Vagina (tissue), 2 donors: Measurements from ENCODE around the gene CPSF7. TPM values are rescaled to one million over a fixed set of nuclear protein-coding genes. Genes with fewer than 3 reads are reported as not detected.

Source experiments
- DNase-seq, 2 donors: peaks; one replicate each; pipeline ENCODE4 v3.0.0-alpha.2; 2017; ENCODE audit errors: extremely low spot score in 2 of 2
- H3K27ac ChIP-seq: fragments of 200-600 bp; sonication (generic); one replicate; pipeline ENCODE4 v1.5.1; 2019
- H3K27me3 ChIP-seq: fragments of 200-600 bp; sonication (generic); one replicate; pipeline ENCODE4 v1.5.1; 2019
- H3K36me3 ChIP-seq, 2 donors: fragments of 200-600 bp; sonication (generic); one replicate each; pipeline ENCODE4 v1.5.1; 2017 to 2019
- H3K4me1 ChIP-seq: fragments of 200-600 bp; sonication (generic); one replicate; pipeline ENCODE4 v1.5.1; 2019
- H3K4me3 ChIP-seq, 2 donors: fragments of 200-600 bp; sonication (generic); 1 replicate in 1 of 2; 2 replicates in 1 of 2; pipeline ENCODE4 v1.5.1; 2016 to 2019
- H3K9me3 ChIP-seq: fragments of 200-600 bp; sonication (generic); one replicate; pipeline ENCODE4 v1.5.1; 2019
- CTCF ChIP-seq, 3 experiments: fragments of 450-650 bp in 2 of 3; fragments of 200-600 bp in 1 of 3; sonication (generic) in 1 of 3; IDR thresholded peaks; one replicate each; pipeline ENCODE4 v1.5.1; 2017 to 2019; ENCODE audit warnings: antibody characterized with exemption in 3 of 3, mild to moderate bottlenecking in 2 of 3, moderate library complexity in 2 of 3
- POLR2A ChIP-seq, 2 donors: fragments of 450-650 bp; IDR thresholded peaks; one replicate each; pipeline ENCODE4 v1.6.1; 2017; ENCODE audit warnings: antibody characterized with exemption in 2 of 2, mild to moderate bottlenecking in 2 of 2, moderate library complexity in 2 of 2
- POLR2AphosphoS5 ChIP-seq, 2 donors: sonication (generic); formaldehyde crosslinking; IDR thresholded peaks; one replicate each; pipeline ENCODE4 v1.9.0; 2017; ENCODE audit warnings: antibody characterized with exemption in 2 of 2, mild to moderate bottlenecking in 2 of 2, low read depth in 1 of 2; ENCODE audit not compliant: insufficient read depth in 1 of 2
- intact Hi-C: fragments of 100-400 bp; cut with DNase I; formaldehyde crosslinking; loops from one replicate; pipeline ENCODE4 v1.15.1; 2023
- total RNA-seq: library from RNA; depleted of rRNA; stranded (reverse); fragments of >200 nt; gene quantifications from one replicate; pipeline ENCODE4 v1.2.3, GENCODE V29; 2016

Gene CPSF7
- total RNA-seq, 1 donor from 2014 or later: 50.8 TPM

- DNase-seq: no peak
- Histone ChIP-seq H3K36me3 (peaks cover 0 to 17% of the 10 kb centered on the region in 2 donors), H3K27ac (no peak overlapping the region), H3K4me3 (no peak overlapping the region), H3K9me3 (no peaks in the 10 kb centered on the region), H3K27me3 (no peaks in the 10 kb centered on the region), H3K4me1 (peaks cover 33% of the 10 kb centered on the region)
- no peak for TF ChIP-seq CTCF (IDR thresholded peaks at IDR 0.05)
- no peak for TF ChIP-seq POLR2AphosphoS5 (IDR thresholded peaks at IDR 0.05; ENCODE audit: insufficient read depth in 1 of 2, low read depth in 1 of 2)
- no peak for TF ChIP-seq POLR2A (IDR thresholded peaks at IDR 0.05)
- intact Hi-C loops: no loop called here
Observed at GRCh38 chr11:61357894-61358239, 71.9 kb downstream of the CPSF7 start.

- DNase-seq: no peak
- Histone ChIP-seq H3K36me3 (peaks cover 0 to 22% of the 10 kb centered on the region in 2 donors), H3K4me1 (peaks cover 29% of the 10 kb centered on the region), H3K27me3 (no peaks in the 10 kb centered on the region), H3K4me3 (no peak overlapping the region), H3K9me3 (no peaks in the 10 kb centered on the region), H3K27ac (no peak overlapping the region)
- TF ChIP-seq CTCF (IDR thresholded peaks at IDR 0.05): no peak
- no peak for TF ChIP-seq POLR2AphosphoS5 (IDR thresholded peaks at IDR 0.05; ENCODE audit: insufficient read depth in 1 of 2, low read depth in 1 of 2)
- no peak for TF ChIP-seq POLR2A (IDR thresholded peaks at IDR 0.05)
- intact Hi-C loops: no loop called here
Observed at GRCh38 chr11:61357233-61357893, 72.4 kb downstream of the CPSF7 start.

- intact Hi-C loops: no loop called here
- Histone ChIP-seq H3K9me3 (no peaks in the 10 kb centered on the region), H3K27me3 (no peaks in the 10 kb centered on the region), H3K27ac (no peak overlapping the region), H3K36me3 (peaks cover 0 to 28% of the 10 kb centered on the region in 2 donors), H3K4me1 (peaks cover 29% of the 10 kb centered on the region), H3K4me3 (no peak overlapping the region)
- no peak for DNase-seq
- TF ChIP-seq POLR2AphosphoS5 (IDR thresholded peaks at IDR 0.05; ENCODE audit: insufficient read depth in 1 of 2, low read depth in 1 of 2) (no peak), CTCF (IDR thresholded peaks at IDR 0.05) (no peak), POLR2A (IDR thresholded peaks at IDR 0.05) (no peak)
Observed at GRCh38 chr11:61356706-61357105, 73.1 kb downstream of the CPSF7 start.

GRCh38 chr11:61354208-61354607 is 75.6 kb downstream of the CPSF7 start:
- Histone ChIP-seq H3K36me3 (peaks cover 0 to 48% of the 10 kb centered on the region in 2 donors), H3K27ac (no peak overlapping the region), H3K4me1 (peaks cover 7% of the 10 kb centered on the region), H3K9me3 (no peaks in the 10 kb centered on the region), H3K4me3 (no peak overlapping the region), H3K27me3 (no peaks in the 10 kb centered on the region)
- intact Hi-C loops: no loop called here
- TF ChIP-seq POLR2AphosphoS5 (IDR thresholded peaks at IDR 0.05; ENCODE audit: insufficient read depth in 1 of 2, low read depth in 1 of 2) (no peak), POLR2A (IDR thresholded peaks at IDR 0.05) (no peak), CTCF (IDR thresholded peaks at IDR 0.05) (no peak)
- no peak for DNase-seq
